HFF-Myc (cell line): ENCODE results near the gene UIMC1.

Experiments used
- DNase-seq: peaks from one replicate; pipeline ENCODE4 v3.0.0-alpha.2; 2011; ENCODE audit warnings: low read depth; ENCODE audit errors: extremely low read depth
- H3K4me3 ChIP-seq: replicated peaks from 2 replicates; pipeline ENCODE4 v1.5.1; 2011; ENCODE audit warnings: low read depth, mild to moderate bottlenecking, control low read depth, low read length
- TF ChIP-seq, protein P1 (sequence below): IDR thresholded peaks from 2 replicates; pipeline ENCODE4 v1.5.1; 2012; ENCODE audit warnings: mild to moderate bottlenecking, low read depth, low read length, control low read depth; ENCODE audit errors: missing control alignments

The UIMC1 gene

DNA sequence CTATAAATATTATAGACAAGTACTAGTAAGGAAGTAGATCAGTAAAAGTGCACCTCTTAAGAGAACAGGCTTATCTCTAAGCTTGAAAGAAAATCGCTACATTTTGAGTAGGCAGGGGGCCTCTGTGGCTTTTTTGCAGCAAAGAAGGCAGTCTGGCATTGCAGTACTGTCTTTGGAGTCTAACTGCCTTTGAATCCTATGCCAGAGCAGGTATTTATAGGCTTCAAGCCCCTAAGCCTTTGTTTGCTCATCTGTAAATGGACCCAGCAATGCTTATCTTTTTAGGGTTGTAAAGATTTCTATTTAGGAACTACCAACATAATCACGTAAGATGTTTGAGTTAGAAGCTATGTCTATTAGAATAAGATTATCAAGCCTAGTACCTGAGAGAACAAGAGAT, 83.8 kb downstream of the UIMC1 start:
- no peak for DNase-seq
- TF ChIP-seq, protein P1, sequence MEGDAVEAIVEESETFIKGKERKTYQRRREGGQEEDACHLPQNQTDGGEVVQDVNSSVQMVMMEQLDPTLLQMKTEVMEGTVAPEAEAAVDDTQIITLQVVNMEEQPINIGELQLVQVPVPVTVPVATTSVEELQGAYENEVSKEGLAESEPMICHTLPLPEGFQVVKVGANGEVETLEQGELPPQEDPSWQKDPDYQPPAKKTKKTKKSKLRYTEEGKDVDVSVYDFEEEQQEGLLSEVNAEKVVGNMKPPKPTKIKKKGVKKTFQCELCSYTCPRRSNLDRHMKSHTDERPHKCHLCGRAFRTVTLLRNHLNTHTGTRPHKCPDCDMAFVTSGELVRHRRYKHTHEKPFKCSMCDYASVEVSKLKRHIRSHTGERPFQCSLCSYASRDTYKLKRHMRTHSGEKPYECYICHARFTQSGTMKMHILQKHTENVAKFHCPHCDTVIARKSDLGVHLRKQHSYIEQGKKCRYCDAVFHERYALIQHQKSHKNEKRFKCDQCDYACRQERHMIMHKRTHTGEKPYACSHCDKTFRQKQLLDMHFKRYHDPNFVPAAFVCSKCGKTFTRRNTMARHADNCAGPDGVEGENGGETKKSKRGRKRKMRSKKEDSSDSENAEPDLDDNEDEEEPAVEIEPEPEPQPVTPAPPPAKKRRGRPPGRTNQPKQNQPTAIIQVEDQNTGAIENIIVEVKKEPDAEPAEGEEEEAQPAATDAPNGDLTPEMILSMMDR = no peak
- H3K4me3 ChIP-seq = no peak overlapping the region

DNA sequence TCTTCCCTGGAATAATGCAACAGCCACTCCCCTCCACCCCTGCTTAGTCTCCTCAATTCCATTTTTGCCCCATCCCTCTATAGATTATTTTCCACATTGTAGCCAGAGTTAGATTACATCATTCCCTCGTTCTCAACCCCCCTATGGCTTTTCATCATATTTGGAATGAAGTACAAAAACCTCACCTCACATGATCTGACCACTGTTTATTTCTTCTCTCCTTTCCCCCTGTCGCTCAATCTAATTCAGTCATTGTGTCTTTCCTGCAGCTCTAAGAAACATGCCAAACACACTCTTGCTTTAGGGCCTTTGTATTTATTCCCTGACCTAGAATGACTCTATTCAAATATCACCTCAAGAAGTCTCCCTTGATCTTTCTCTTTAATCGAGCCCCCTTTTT, 84.9 kb downstream of the UIMC1 start:
- TF ChIP-seq, protein P1 = no peak
- DNase-seq = no peak

DNA sequence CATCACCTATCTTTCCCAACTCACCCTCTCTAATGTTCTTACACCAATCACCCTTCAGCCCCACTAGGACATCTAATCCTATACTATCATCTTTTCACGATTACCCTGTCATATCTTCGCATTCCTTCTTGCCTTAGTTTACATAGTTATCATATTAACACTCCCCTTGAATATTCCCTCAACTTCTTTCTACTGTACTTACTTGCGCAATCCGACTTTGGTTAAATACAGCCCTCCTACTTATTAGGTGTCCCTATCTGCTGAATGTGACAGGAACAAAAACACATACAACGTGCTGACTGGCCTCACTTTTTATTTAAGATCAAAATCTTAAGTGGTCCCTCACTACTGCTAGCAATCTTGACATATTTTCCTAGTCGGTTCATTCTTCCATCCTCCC, 88.0 kb downstream of the UIMC1 start:
- TF ChIP-seq, protein P1 = no peak
- H3K4me3 ChIP-seq = no peak overlapping the region

More for the DNA sequence above, 84.9 kb downstream of the UIMC1 start:
- H3K4me3 ChIP-seq = no peak overlapping the region

DNA sequence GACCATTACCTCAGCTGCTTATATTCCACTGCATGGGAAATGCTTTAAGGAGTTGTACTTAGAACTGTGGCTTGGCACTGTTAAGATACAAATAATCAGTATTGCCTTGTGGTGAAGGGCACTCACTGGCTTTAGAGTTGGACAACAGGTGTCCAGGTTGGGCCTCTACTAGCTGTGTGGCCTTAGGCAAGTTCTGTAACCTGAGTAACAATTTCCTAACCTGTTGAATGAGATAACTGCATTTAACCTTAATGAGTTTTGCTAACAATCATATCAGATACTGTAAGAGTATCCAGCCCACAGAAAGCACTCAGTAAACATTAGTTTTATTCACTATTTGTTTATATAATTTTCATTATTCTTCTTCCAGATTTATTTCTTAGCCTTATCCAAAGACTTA, 90.2 kb downstream of the UIMC1 start:
- DNase-seq = no peak
- H3K4me3 ChIP-seq = no peak overlapping the region
- TF ChIP-seq, protein P1 = no peak

More for the DNA sequence above, 88.0 kb downstream of the UIMC1 start:
- DNase-seq = no peak

DNA sequence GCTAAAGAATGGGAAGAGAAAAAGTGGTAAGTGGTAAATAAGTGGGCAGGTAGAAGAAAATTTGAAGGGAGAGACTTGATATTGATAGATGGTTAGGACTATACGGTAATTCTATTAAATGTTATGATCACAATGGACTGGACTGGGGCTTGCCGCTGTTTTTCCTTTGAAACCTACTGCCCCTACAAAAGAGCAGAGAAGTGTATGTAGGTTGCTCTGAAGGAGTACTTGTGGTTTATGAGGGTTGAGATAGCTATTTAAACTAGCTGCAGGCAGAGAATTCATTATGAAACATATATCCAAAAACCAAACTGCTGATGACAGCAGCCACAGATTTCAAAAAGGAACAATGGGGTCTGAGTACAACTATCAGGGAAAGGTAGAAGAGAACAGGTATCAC, 90.7 kb downstream of the UIMC1 start:
- no peak overlapping the region for H3K4me3 ChIP-seq
- TF ChIP-seq, protein P1 = no peak
- DNase-seq = no peak

DNA sequence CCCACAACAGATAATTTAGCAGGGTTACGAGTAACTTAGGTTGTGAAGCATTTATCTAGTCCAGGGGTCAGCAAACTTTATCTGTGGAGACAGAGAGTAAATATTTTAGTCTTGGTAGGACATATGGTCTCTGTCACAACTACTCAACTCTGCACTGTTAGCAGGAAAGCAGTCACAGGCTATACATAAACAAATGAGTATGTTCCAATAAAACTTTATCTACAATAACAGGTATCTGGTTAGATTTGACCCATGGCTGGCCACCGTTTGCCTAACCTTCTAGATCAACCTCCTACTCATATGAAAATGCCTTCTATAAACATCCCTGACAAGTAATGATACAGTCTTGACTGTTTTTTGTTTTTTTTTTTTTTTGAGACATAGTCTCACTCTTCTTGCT, 94.5 kb downstream of the UIMC1 start:
- DNase-seq = no peak
- TF ChIP-seq, protein P1 = no peak
- H3K4me3 ChIP-seq = no peak overlapping the region

DNA sequence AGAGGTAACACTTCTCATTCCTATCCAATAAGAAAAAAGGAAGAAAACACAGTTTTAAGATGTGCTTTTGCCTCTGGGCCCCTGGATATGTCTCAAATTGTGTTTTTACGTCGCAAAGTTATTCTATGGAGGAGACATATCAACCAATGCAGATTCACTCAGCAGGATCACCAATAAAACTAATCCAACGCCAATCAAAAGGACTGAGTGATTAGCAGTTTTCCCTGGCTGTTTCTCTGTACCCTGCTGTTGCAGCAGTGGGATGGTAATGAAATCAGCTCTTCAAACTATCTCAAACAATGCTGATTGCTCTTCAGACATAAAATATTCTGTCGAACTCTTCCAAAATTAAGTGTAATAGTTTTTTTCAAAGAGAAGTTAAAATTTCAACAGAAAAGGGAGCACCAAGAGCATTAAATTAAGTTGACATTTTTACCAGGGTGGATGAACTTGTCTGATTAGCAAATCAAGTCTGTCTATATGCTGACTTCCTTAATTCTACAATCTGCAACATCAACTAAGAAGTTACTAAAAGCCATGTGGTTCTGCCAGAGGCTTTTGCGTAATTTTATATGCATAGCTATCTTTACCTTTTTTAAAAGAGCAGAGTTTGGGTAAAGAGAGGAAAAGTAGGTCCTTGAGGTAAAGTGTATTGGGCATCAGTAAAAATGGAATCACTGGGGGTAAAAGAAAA, 97.8 kb downstream of the UIMC1 start:
- TF ChIP-seq, protein P1 = no peak
- no peak for DNase-seq
- H3K4me3 ChIP-seq = no peak overlapping the region
